Spleen (tissue), 7 donors: Measurements from ENCODE around the gene CDC42BPB.

Experiments
- CTCF ChIP-seq, 11 experiments: fragments of 200-600 bp in 7 of 11; fragments of 450-650 bp in 4 of 11; sonication (generic) in 4 of 11; IDR thresholded peaks in 8 of 11; conservative IDR thresholded peaks in 3 of 11; 1 replicate in 7 of 11; 2 replicates in 4 of 11; pipeline versions ENCODE4 v1.4.0 to v1.8.0; 2016 to 2021; ENCODE audit warnings: antibody characterized with exemption in 11 of 11, inconsistent platforms in 4 of 11, mild to moderate bottlenecking in 1 of 11
- POLR2A ChIP-seq, 3 donors: fragments of 450-650 bp; IDR thresholded peaks; one replicate each; pipeline ENCODE4 v1.5.1; 2017; ENCODE audit warnings: antibody characterized with exemption in 3 of 3, mild to moderate bottlenecking in 1 of 3
- POLR2AphosphoS5 ChIP-seq, 3 donors: sonication (generic); formaldehyde crosslinking; IDR thresholded peaks; one replicate each; pipeline ENCODE4 v1.5.1; 2017; ENCODE audit warnings: antibody characterized with exemption in 3 of 3
- donor health status: DM: no; HTN: no; CAD: no; lungs with moderate emphysema.
- donor health status: DM: no; HTN: no; CAD: no.
- donor health status: DM: no; HTN: no; CAD: no.

- no peak for TF ChIP-seq POLR2A (IDR thresholded peaks at IDR 0.05)
- TF ChIP-seq CTCF (IDR thresholded peaks at IDR 0.05 in 8 of 11, conservative IDR thresholded peaks at IDR 0.05 in 3 of 11): no peak
- no peak for TF ChIP-seq POLR2AphosphoS5 (IDR thresholded peaks at IDR 0.05)
These were observed 1.7 kb downstream of the CDC42BPB start for GRCh38 chr14:103055695-103056094.
